GM23248 (cell line): ENCODE data around the gene IFNL2.

Source experiments
- EZH2 ChIP-seq: fragments of 200-600 bp; sonication (generic); IDR thresholded peaks from 2 replicates; pipeline ENCODE4 v1.6.1; 2018; ENCODE audit warnings: antibody characterized with exemption, mild to moderate bottlenecking; ENCODE audit not compliant: insufficient read depth, poor library complexity, severe bottlenecking
- EZH2phosphoT487 ChIP-seq: fragments of 200-600 bp; sonication (generic); IDR thresholded peaks from 2 replicates; pipeline ENCODE4 v1.6.1; 2018; ENCODE audit warnings: antibody characterized with exemption, moderate library complexity, mild to moderate bottlenecking, low read depth; ENCODE audit not compliant: insufficient read depth

DNA sequence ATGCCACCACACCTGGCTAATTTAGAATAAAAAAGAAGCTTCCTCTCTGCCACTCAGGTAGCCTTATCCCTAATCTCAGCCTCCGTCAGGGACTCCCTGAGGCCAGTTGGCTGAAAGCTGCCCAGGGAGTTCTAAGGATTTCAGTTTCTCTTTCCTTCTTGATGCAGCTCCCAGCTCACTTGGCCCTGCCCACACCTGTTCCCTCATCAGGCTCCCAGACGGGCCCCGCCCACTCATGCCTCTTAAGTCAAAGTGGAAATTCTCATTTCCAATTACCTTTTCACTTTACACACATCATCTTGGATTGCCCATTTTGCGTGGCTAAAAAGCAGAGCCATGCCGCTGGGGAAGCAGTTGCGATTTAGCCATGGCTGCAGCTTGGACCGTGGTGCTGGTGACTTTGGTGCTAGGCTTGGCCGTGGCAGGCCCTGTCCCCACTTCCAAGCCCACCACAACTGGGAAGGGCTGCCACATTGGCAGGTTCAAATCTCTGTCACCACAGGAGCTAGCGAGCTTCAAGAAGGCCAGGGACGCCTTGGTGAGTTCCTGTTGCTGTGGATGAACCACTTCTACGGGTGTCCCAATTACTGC lies 28.0 kb downstream of the IFNL2 start, which contains the start of gene IFNL1:
- no peak for TF ChIP-seq EZH2phosphoT487
- TF ChIP-seq EZH2, result no peak
